BJ (cell line): Measurements from ENCODE around the gene ZNF787. TPM values are rescaled to one million over a fixed set of nuclear protein-coding genes. Genes with fewer than 3 reads are reported as not detected.
"Not testable (repeated sequence)": the region's sequence is repeated elsewhere in the genome, so short reads cannot be mapped to it uniquely, and the experiment has no call there.

Experiments used
- CTCF ChIA-PET: fragments of 350-600 bp; formaldehyde crosslinking; extraction: SDS; loops from one replicate; lab custom pipeline; 2021; ENCODE audit warnings: antibody characterized with exemption, inconsistent platforms; lab: Yijun Ruan, JAX
- POLR2A ChIA-PET: fragments of 300-600 bp; sonication (Branson Sonifier 250); formaldehyde crosslinking; extraction: SDS; loops from one replicate; lab custom pipeline; 2021; ENCODE audit warnings: antibody characterized with exemption; lab: Charles Lee
- DNase-seq: peaks from one replicate; pipeline ENCODE4 v3.0.0-alpha.2; 2011; ENCODE audit warnings: low read depth
- H3K27me3 ChIP-seq: 2 replicates; pipeline ENCODE4 v1.6.0; 2011; ENCODE audit warnings: low read length; ENCODE audit not compliant: control insufficient read depth, insufficient read depth
- H3K36me3 ChIP-seq: 2 replicates; pipeline ENCODE4 v1.5.1; 2011; ENCODE audit warnings: low read length; ENCODE audit not compliant: control insufficient read depth, insufficient read depth
- H3K4me3 ChIP-seq: 2 replicates; pipeline ENCODE4 v1.5.1; 2011; ENCODE audit warnings: low read depth, mild to moderate bottlenecking, control low read depth, low read length
- CTCF ChIP-seq: IDR thresholded peaks from 2 replicates; pipeline ENCODE4 v1.5.1; 2011; ENCODE audit warnings: low read depth, mild to moderate bottlenecking, control low read depth, inconsistent platforms, low read length, moderate library complexity; ENCODE audit not compliant: insufficient read depth
- polyA plus RNA-seq: library from polyadenylated mRNA; depleted of rRNA; stranded (reverse); fragments of >200 nt; gene quantifications from 2 replicates; pipeline ENCODE4 v1.2.3, GENCODE V29; 2011

The ZNF787 gene
- polyA plus RNA-seq, 1 experiment: 9.8 TPM

- POLR2A ChIA-PET: no interaction called here
- CTCF ChIA-PET: no interaction called here
Measured at GRCh38 chr19:56098731-56099568, 22.1 kb downstream of the ZNF787 start.

GRCh38 chr19:56098237-56098636 is 22.9 kb downstream of the ZNF787 start:
- CTCF ChIA-PET, POLR2A ChIA-PET, H3K4me3 ChIP-seq, DNase-seq, H3K27me3 ChIP-seq: not testable (repeated sequence)
- peaks cover 21% of the 10 kb centered on the region for H3K36me3 ChIP-seq

More at GRCh38 chr19:56098731-56099568, 22.1 kb downstream of the ZNF787 start:
- no peak for DNase-seq
- peaks cover 21% of the 10 kb centered on the region for H3K36me3 ChIP-seq
- no peaks in the 10 kb centered on the region for H3K27me3 ChIP-seq
- no peak for TF ChIP-seq CTCF
- H3K4me3 ChIP-seq: no peak overlapping the region

GRCh38 chr19:56097776-56098175 is 23.3 kb downstream of the ZNF787 start:
- TF ChIP-seq CTCF: no peak
- H3K27me3 ChIP-seq: no peaks in the 10 kb centered on the region
- no peak for DNase-seq
- H3K4me3 ChIP-seq: no peak overlapping the region
- CTCF ChIA-PET: no interaction called here
- POLR2A ChIA-PET: no interaction called here
- peaks cover 21% of the 10 kb centered on the region for H3K36me3 ChIP-seq

- no peak for TF ChIP-seq CTCF
- Histone ChIP-seq H3K36me3 (peaks cover 20% of the 10 kb centered on the region), H3K27me3 (no peaks in the 10 kb centered on the region), H3K4me3 (no peak overlapping the region)
- POLR2A ChIA-PET: no interaction called here
- CTCF ChIA-PET: interaction anchor here (2.5 kb wide), 1 partner anchor 21 kb away, joined by 10 read pairs; no protein-coding TSS in a partner anchor
- no peak for DNase-seq
Measured at GRCh38 chr19:56097306-56097705, 23.8 kb downstream of the ZNF787 start.

- TF ChIP-seq CTCF: no peak
- no peak overlapping the region for H3K4me3 ChIP-seq
- POLR2A ChIA-PET: no interaction called here
- no peaks in the 10 kb centered on the region for H3K27me3 ChIP-seq
- CTCF ChIA-PET: interaction anchor here (0.9 to 2.5 kb wide), 3 partner anchors 12 to 20 kb away, joined by 4 to 10 read pairs (median 5); no protein-coding TSS in a partner anchor
- DNase-seq: no peak
- peaks cover 17% of the 10 kb centered on the region for H3K36me3 ChIP-seq
Measured at GRCh38 chr19:56096665-56097064, 24.4 kb downstream of the ZNF787 start.
